HEK293 (cell line): ENCODE results near the gene AEBP1.

Experiments
- CTCF ChIA-PET: fragments of 350-600 bp; formaldehyde crosslinking; extraction: SDS; loops from one replicate; lab custom pipeline; 2021; ENCODE audit warnings: antibody characterized with exemption; lab: Yijun Ruan, JAX
- POLR2A ChIA-PET: fragments of 300-600 bp; formaldehyde crosslinking; extraction: SDS; loops from one replicate; lab custom pipeline; 2020; ENCODE audit warnings: antibody characterized with exemption, inconsistent platforms; lab: Yijun Ruan, JAX
- H3K27ac ChIP-seq: fragments of 200-500 bp; sonication (Bioruptor generic); 2 replicates; pipeline ENCODE4 v1.5.1; 2014; ENCODE audit warnings: low read depth, low read length, control low read depth, inconsistent platforms; ENCODE audit errors: extremely low read depth
- H3K36me3 ChIP-seq, 2 experiments: fragments of 200-500 bp in 1 of 2; sonication (Bioruptor generic) in 1 of 2; 1 replicate in 1 of 2; 2 replicates in 1 of 2; pipeline ENCODE4 v1.5.1; 2014 to 2017; ENCODE audit warnings: inconsistent platforms in 2 of 2, low read length in 2 of 2; ENCODE audit not compliant: control insufficient read depth in 2 of 2, insufficient read depth in 1 of 2
- H3K4me1 ChIP-seq: fragments of 200-500 bp; sonication (Bioruptor generic); 2 replicates; pipeline ENCODE4 v1.5.1; 2014; ENCODE audit warnings: mild to moderate bottlenecking, low read length, inconsistent platforms; ENCODE audit not compliant: control insufficient read depth, insufficient read depth
- H3K4me3 ChIP-seq: 2 replicates; pipeline ENCODE4 v1.5.1; 2011; ENCODE audit warnings: low read depth, mild to moderate bottlenecking, control low read depth, low read length, moderate library complexity
- H3K9me3 ChIP-seq: fragments of 200-500 bp; sonication (Bioruptor generic); 2 replicates; pipeline ENCODE4 v1.5.1; 2014; ENCODE audit warnings: low read depth, low read length, inconsistent platforms; ENCODE audit not compliant: control insufficient read depth, insufficient read depth
- BCL11B ChIP-seq: fragments of 450-650 bp; formaldehyde crosslinking; IDR thresholded peaks from 2 replicates; pipeline ENCODE4 v1.5.1; 2016; ENCODE audit warnings: low read depth, missing biosample characterization, missing genetic modification characterization
- KLF17 ChIP-seq: fragments of 450-650 bp; formaldehyde crosslinking; IDR thresholded peaks from 2 replicates; pipeline ENCODE4 v1.5.1; 2016; ENCODE audit warnings: missing biosample characterization, missing genetic modification characterization
- REPIN1 ChIP-seq: fragments of 450-650 bp; formaldehyde crosslinking; IDR thresholded peaks from 2 replicates; pipeline ENCODE4 v1.5.1; 2017; ENCODE audit warnings: missing biosample characterization, missing genetic modification characterization, low read depth
- SP3 ChIP-seq: fragments of 450-650 bp; formaldehyde crosslinking; IDR thresholded peaks from 2 replicates; pipeline ENCODE4 v1.5.1; 2016; ENCODE audit warnings: missing biosample characterization, missing genetic modification characterization
- WT1 ChIP-seq: fragments of 450-650 bp; formaldehyde crosslinking; IDR thresholded peaks from 2 replicates; pipeline ENCODE4 v1.5.1; 2016; ENCODE audit warnings: missing biosample characterization, missing genetic modification characterization
- YY2 ChIP-seq: fragments of 450-650 bp; formaldehyde crosslinking; IDR thresholded peaks from 2 replicates; pipeline ENCODE4 v1.5.1; 2016; ENCODE audit warnings: missing biosample characterization, missing genetic modification characterization
- ZBTB26 ChIP-seq: fragments of 450-650 bp; formaldehyde crosslinking; optimal IDR thresholded peaks from 2 replicates; pipeline ENCODE3; 2016; ENCODE audit warnings: missing biosample characterization, mild to moderate bottlenecking, missing genetic modification characterization
- ZBTB44 ChIP-seq: fragments of 450-650 bp; IDR thresholded peaks from 2 replicates; pipeline ENCODE4 v1.5.1; 2018; ENCODE audit warnings: missing biosample characterization, mild to moderate bottlenecking, missing genetic modification characterization
- ZFP3 ChIP-seq: fragments of 450-650 bp; formaldehyde crosslinking; IDR thresholded peaks from 2 replicates; pipeline ENCODE4 v1.5.1; 2016; ENCODE audit warnings: low read depth, missing biosample characterization, missing genetic modification characterization
- ZFP37 ChIP-seq: fragments of 450-650 bp; formaldehyde crosslinking; IDR thresholded peaks from 2 replicates; pipeline ENCODE4 v1.5.1; 2016; ENCODE audit warnings: missing biosample characterization, missing genetic modification characterization
- ZNF169 ChIP-seq: fragments of 450-650 bp; formaldehyde crosslinking; IDR thresholded peaks from 2 replicates; pipeline ENCODE4 v1.5.1; 2016; ENCODE audit warnings: missing biosample characterization, missing genetic modification characterization
- ZNF335 ChIP-seq: fragments of 450-650 bp; formaldehyde crosslinking; conservative IDR thresholded peaks from 2 replicates; pipeline ENCODE4 v1.5.1; 2016; ENCODE audit warnings: missing biosample characterization, missing genetic modification characterization
- ZNF518A ChIP-seq: fragments of 450-650 bp; formaldehyde crosslinking; conservative IDR thresholded peaks from 2 replicates; pipeline ENCODE4 v1.5.1; 2016; ENCODE audit warnings: low read depth, missing biosample characterization, missing genetic modification characterization
- ZNF521 ChIP-seq: fragments of 450-650 bp; formaldehyde crosslinking; IDR thresholded peaks from 2 replicates; pipeline ENCODE4 v1.5.1; 2017; ENCODE audit warnings: missing biosample characterization, mild to moderate bottlenecking, missing genetic modification characterization
- ZNF580 ChIP-seq: fragments of 450-650 bp; formaldehyde crosslinking; IDR thresholded peaks from 2 replicates; pipeline ENCODE4 v1.5.1; 2016; ENCODE audit warnings: missing biosample characterization, missing genetic modification characterization
- ZXDB ChIP-seq: fragments of 450-650 bp; formaldehyde crosslinking; IDR thresholded peaks from 2 replicates; pipeline ENCODE4 v1.5.1; 2016; ENCODE audit warnings: missing biosample characterization, missing genetic modification characterization

Gene AEBP1

GRCh38 chr7:44112231-44112996, 8.3 kb downstream of the AEBP1 start (continued):
- TF ChIP-seq ZNF518A (tag by site-specific recombination) (no peak), ZNF521 (tag by site-specific recombination) (no peak), REPIN1 (tag by site-specific recombination) (no peak), ZBTB26 (tag by site-specific recombination) (no peak), ZFP37 (tag by site-specific recombination) (no peak), ZXDB (tag by site-specific recombination) (no peak), SP3 (tag by site-specific recombination) (0 out of 2 replicates have a peak, but pooled peaks have one; percentile 29)

- Histone ChIP-seq H3K27ac (no peak overlapping the region), H3K9me3 (no peaks in the 10 kb centered on the region), H3K36me3 (peaks cover 0 to 40% of the 10 kb centered on the region in 2 experiments; a peak in 2 of 3 replicates), H3K4me3 (no peak overlapping the region), H3K4me1 (no peaks in the 10 kb centered on the region)
- CTCF ChIA-PET: no interaction called here
- POLR2A ChIA-PET: interaction anchor here (0.6 to 1.0 kb wide), 2 partner anchors 9 to 94 kb away, joined by 3 read pairs; no protein-coding TSS in a partner anchor
- TF ChIP-seq YY2 (tag by site-specific recombination) (no peak), WT1 (no peak), ZNF169 (no peak), BCL11B (no peak), ZNF335 (tag by site-specific recombination) (peak; percentile 51), KLF17 (tag by site-specific recombination) (0 out of 2 replicates have a peak, but pooled peaks have one; percentile 11), ZFP3 (no peak), ZNF580 (tag by site-specific recombination) (no peak), ZBTB44 (tag by site-specific recombination) (no peak)
- TF ChIP-seq, all 188 proteins: peak for 2
Measured at GRCh38 chr7:44112997-44113763, 9.0 kb downstream of the AEBP1 start.
